K562 (cell line): ENCODE results near the gene NAXE. TPM values are rescaled to one million over a fixed set of nuclear protein-coding genes. Genes with fewer than 3 reads are reported as not detected.

Experiments
- CHD4 ChIP-seq: fragments of 200-600 bp; sonication (generic); IDR thresholded peaks from 3 replicates; pipeline ENCODE4 v1.6.1; 2012; ENCODE audit warnings: low read depth, mild to moderate bottlenecking, mixed read lengths, low read length, inconsistent platforms; ENCODE audit not compliant: insufficient read depth, insufficient replicate concordance, poor library complexity, severe bottlenecking
- CTBP1 ChIP-seq: fragments of 450-650 bp; IDR thresholded peaks from 2 replicates; pipeline ENCODE4 v1.6.1; 2016; ENCODE audit warnings: borderline replicate concordance
- ETV1 ChIP-seq: fragments of 450-650 bp; conservative IDR thresholded peaks from 2 replicates; pipeline ENCODE4 v1.6.1; 2016; ENCODE audit warnings: missing genetic modification characterization, control low read depth, low read depth, missing compliant biosample characterization
- polyA plus RNA-seq, 8 experiments: library from polyadenylated mRNA; depleted of rRNA in 4 of 8; stranded (reverse) in 5 of 8; unstranded in 3 of 8; fragments of >200 nt; fragmentation: Nextera tagmentation in 2 of 8; fragmentation: Illumina TruSeq in 1 of 8; extraction: Ambion mirVana in 2 of 8; extraction: Trizol in 1 of 8; gene quantifications; 2 replicates each; pipeline versions ENCODE4 v1.2.1 to v1.2.3, GENCODE V29; 2011 to 2014; ENCODE audit warnings: inconsistent platforms in 1 of 8, missing spikeins in 1 of 8
- total RNA-seq, 7 experiments: library from RNA; depleted of rRNA in 6 of 7; stranded (reverse); fragments of >200 nt in 6 of 7; fragmentation: Illumina TruSeq in 2 of 7; extraction: Trizol in 2 of 7; gene quantifications; 2 replicates each; pipeline versions ENCODE4 v1.2.1 to v1.2.3, GENCODE V29; 2011 to 2021; ENCODE audit warnings: low replicate concordance in 1 of 7
- TF ChIP-seq, protein P1 (sequence below): fragments of 450-650 bp; formaldehyde crosslinking; IDR thresholded peaks from 2 replicates; pipeline ENCODE4 v1.4.0; 2020; ENCODE audit warnings: mild to moderate bottlenecking, mixed read lengths
- TF ChIP-seq, protein P2 (sequence below): fragments of 450-650 bp; IDR thresholded peaks from 2 replicates; pipeline ENCODE4 v1.6.1; 2017; ENCODE audit warnings: antibody characterized with exemption, mild to moderate bottlenecking
- TF ChIP-seq, protein P3 (sequence below): fragments of 450-650 bp; IDR thresholded peaks from 2 replicates; pipeline ENCODE4 v1.7.1; 2018; ENCODE audit warnings: mild to moderate bottlenecking, low read depth; ENCODE audit not compliant: partially characterized antibody
- TF ChIP-seq, protein P4 (sequence below), 2 experiments: fragments of 200-800 bp in 1 of 2; sonication (Bioruptor generic) in 1 of 2; sonication (generic) in 1 of 2; formaldehyde crosslinking in 1 of 2; IDR thresholded peaks in 1 of 2; conservative IDR thresholded peaks in 1 of 2; 2 replicates each; pipeline versions ENCODE4 v1.5.0 to v1.6.1; 2016 to 2020; ENCODE audit warnings: missing compliant biosample characterization in 1 of 2, missing genetic modification characterization in 1 of 2, missing genetic modification reagents in 1 of 2
- TF ChIP-seq, protein P5 (sequence below): sonication (generic); formaldehyde crosslinking; IDR thresholded peaks from 2 replicates; pipeline ENCODE4 v1.8.0; 2022; ENCODE audit warnings: missing genetic modification reagents, mild to moderate bottlenecking, borderline replicate concordance
- TF ChIP-seq, protein P6 (sequence below): sonication (generic); formaldehyde crosslinking; IDR thresholded peaks from 2 replicates; pipeline ENCODE4 v1.8.0; 2022; ENCODE audit warnings: missing genetic modification reagents, mild to moderate bottlenecking, borderline replicate concordance

NAXE gene
- total and polyA plus RNA-seq, 9 of the 15 experiments (the other 6 are each of a cell fraction or from before 2014, with no cell fraction given), result 27.3 to 137 (median 90.0) TPM

DNA sequence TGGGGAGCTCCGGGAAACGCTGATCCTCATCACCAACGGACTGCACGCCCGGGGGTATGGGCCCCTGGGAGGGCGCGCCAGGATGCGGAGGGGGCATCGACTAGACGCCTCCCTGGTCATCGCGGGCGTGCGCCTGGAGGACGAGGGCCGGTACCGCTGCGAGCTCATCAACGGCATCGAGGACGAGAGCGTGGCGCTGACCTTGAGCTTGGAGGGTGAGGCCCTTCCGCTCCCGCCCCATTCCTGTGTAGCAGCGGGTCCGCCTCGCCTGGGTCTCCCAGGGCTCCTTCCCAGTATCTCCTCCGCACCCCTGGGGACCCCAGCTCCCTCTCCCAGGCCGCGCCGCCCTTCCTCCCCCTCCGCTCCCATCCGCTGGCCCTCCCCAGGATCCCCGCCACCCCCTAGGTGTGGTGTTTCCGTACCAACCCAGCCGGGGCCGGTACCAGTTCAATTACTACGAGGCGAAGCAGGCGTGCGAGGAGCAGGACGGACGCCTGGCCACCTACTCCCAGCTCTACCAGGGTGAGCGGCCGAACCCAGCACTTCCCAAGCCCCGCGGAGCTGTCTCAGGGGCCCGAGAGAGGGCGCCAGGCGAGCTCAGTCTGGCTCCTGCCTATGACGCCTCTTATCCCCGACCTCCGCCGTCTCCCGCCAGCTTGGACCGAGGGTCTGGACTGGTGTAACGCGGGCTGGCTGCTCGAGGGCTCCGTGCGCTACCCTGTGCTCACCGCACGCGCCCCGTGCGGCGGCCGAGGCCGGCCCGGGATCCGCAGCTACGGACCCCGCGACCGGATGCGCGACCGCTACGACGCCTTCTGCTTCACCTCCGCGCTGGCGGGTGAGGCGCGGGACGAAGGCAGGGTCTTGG is 32.6 kb downstream of the NAXE start (continued):
- TF ChIP-seq, protein P1, sequence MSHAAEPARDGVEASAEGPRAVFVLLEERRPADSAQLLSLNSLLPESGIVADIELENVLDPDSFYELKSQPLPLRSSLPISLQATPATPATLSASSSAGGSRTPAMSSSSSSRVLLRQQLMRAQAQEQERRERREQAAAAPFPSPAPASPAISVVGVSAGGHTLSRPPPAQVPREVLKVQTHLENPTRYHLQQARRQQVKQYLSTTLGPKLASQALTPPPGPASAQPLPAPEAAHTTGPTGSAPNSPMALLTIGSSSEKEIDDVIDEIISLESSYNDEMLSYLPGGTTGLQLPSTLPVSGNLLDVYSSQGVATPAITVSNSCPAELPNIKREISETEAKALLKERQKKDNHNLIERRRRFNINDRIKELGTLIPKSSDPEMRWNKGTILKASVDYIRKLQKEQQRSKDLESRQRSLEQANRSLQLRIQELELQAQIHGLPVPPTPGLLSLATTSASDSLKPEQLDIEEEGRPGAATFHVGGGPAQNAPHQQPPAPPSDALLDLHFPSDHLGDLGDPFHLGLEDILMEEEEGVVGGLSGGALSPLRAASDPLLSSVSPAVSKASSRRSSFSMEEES (CRISPR knock-in tag), result no peak
- TF ChIP-seq, protein P2, sequence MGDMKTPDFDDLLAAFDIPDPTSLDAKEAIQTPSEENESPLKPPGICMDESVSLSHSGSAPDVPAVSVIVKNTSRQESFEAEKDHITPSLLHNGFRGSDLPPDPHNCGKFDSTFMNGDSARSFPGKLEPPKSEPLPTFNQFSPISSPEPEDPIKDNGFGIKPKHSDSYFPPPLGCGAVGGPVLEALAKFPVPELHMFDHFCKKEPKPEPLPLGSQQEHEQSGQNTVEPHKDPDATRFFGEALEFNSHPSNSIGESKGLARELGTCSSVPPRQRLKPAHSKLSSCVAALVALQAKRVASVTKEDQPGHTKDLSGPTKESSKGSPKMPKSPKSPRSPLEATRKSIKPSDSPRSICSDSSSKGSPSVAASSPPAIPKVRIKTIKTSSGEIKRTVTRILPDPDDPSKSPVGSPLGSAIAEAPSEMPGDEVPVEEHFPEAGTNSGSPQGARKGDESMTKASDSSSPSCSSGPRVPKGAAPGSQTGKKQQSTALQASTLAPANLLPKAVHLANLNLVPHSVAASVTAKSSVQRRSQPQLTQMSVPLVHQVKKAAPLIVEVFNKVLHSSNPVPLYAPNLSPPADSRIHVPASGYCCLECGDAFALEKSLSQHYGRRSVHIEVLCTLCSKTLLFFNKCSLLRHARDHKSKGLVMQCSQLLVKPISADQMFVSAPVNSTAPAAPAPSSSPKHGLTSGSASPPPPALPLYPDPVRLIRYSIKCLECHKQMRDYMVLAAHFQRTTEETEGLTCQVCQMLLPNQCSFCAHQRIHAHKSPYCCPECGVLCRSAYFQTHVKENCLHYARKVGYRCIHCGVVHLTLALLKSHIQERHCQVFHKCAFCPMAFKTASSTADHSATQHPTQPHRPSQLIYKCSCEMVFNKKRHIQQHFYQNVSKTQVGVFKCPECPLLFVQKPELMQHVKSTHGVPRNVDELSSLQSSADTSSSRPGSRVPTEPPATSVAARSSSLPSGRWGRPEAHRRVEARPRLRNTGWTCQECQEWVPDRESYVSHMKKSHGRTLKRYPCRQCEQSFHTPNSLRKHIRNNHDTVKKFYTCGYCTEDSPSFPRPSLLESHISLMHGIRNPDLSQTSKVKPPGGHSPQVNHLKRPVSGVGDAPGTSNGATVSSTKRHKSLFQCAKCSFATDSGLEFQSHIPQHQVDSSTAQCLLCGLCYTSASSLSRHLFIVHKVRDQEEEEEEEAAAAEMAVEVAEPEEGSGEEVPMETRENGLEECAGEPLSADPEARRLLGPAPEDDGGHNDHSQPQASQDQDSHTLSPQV, result peak; percentile 84
- peak; percentile 23; the same call in 1 of the 2 replicates for TF ChIP-seq ETV1 (tag)
- TF ChIP-seq, protein P3, sequence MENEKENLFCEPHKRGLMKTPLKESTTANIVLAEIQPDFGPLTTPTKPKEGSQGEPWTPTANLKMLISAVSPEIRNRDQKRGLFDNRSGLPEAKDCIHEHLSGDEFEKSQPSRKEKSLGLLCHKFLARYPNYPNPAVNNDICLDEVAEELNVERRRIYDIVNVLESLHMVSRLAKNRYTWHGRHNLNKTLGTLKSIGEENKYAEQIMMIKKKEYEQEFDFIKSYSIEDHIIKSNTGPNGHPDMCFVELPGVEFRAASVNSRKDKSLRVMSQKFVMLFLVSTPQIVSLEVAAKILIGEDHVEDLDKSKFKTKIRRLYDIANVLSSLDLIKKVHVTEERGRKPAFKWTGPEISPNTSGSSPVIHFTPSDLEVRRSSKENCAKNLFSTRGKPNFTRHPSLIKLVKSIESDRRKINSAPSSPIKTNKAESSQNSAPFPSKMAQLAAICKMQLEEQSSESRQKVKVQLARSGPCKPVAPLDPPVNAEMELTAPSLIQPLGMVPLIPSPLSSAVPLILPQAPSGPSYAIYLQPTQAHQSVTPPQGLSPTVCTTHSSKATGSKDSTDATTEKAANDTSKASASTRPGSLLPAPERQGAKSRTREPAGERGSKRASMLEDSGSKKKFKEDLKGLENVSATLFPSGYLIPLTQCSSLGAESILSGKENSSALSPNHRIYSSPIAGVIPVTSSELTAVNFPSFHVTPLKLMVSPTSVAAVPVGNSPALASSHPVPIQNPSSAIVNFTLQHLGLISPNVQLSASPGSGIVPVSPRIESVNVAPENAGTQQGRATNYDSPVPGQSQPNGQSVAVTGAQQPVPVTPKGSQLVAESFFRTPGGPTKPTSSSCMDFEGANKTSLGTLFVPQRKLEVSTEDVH, result peak; percentile 90
- TF ChIP-seq, protein P4, sequence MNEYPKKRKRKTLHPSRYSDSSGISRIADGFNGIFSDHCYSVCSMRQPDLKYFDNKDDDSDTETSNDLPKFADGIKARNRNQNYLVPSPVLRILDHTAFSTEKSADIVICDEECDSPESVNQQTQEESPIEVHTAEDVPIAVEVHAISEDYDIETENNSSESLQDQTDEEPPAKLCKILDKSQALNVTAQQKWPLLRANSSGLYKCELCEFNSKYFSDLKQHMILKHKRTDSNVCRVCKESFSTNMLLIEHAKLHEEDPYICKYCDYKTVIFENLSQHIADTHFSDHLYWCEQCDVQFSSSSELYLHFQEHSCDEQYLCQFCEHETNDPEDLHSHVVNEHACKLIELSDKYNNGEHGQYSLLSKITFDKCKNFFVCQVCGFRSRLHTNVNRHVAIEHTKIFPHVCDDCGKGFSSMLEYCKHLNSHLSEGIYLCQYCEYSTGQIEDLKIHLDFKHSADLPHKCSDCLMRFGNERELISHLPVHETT (CRISPR knock-in tag; conservative IDR thresholded peaks at IDR 0.05 in 1 of 2, IDR thresholded peaks at IDR 0.05 in 1 of 2), result no peak
- no peak for TF ChIP-seq CHD4
- TF ChIP-seq, protein P5, sequence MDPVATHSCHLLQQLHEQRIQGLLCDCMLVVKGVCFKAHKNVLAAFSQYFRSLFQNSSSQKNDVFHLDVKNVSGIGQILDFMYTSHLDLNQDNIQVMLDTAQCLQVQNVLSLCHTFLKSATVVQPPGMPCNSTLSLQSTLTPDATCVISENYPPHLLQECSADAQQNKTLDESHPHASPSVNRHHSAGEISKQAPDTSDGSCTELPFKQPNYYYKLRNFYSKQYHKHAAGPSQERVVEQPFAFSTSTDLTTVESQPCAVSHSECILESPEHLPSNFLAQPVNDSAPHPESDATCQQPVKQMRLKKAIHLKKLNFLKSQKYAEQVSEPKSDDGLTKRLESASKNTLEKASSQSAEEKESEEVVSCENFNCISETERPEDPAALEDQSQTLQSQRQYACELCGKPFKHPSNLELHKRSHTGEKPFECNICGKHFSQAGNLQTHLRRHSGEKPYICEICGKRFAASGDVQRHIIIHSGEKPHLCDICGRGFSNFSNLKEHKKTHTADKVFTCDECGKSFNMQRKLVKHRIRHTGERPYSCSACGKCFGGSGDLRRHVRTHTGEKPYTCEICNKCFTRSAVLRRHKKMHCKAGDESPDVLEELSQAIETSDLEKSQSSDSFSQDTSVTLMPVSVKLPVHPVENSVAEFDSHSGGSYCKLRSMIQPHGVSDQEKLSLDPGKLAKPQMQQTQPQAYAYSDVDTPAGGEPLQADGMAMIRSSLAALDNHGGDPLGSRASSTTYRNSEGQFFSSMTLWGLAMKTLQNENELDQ (CRISPR knock-in tag), result 0 out of 2 replicates have a peak, but pooled peaks have one; percentile 55
- TF ChIP-seq CTBP1, result peak; percentile 70; the same call in 1 of the 2 replicates
- TF ChIP-seq, protein P6, sequence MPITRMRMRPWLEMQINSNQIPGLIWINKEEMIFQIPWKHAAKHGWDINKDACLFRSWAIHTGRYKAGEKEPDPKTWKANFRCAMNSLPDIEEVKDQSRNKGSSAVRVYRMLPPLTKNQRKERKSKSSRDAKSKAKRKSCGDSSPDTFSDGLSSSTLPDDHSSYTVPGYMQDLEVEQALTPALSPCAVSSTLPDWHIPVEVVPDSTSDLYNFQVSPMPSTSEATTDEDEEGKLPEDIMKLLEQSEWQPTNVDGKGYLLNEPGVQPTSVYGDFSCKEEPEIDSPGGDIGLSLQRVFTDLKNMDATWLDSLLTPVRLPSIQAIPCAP (CRISPR knock-in tag), result no peak
